Measurements from ENCODE around the gene NOL4. TPM values are rescaled to one million over a fixed set of nuclear protein-coding genes. Genes with fewer than 3 reads are reported as not detected.
"Not testable (repeated sequence)": the region's sequence is repeated elsewhere in the genome, so short reads cannot be mapped to it uniquely, and the experiment has no call there.

The NOL4 gene
- total RNA-seq: not detected

DNA sequence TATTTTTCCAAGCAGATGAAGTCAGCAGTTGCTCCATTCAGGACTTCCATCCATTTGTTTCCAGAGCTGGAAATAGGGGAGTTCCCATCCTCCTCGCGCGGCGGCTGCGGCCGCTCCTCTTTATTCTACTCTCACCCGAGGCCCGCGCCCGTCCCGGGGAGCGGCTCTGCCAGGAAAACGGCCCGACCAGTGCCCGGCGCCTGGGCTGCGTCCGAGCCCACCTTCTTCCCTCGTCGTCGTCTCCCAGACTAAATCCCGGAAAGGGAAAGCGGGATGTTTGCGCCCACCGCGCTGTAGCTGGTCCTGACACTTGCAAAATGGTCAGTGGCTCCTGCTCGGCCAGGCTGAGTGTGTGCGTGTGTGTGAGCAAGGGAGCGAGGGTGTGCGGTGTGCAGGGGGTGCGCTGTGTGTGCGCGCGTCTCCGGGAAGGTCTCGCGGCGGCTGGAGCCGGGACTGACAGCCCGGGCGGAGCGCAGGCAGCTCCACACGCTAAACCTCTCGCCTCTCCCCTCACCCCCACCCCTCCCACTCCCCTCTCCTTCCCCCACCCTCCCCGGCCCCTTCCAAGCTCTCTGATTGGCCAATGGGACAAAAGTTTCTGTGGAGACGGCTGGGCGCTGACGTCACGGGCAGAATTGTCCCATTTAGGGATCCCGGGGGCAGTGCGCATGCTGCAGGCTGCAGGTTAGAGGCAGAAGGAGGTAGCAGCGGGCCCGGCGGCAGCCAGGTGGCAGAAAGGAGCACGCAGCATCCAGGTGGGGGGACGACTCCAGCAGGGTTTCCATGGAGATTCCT is at the start of gene NOL4:
NOL4 (minus strand) TSS at position 491 of the 795 bp plus-strand sequence. CDS start 1,660 bp downstream, outside the sequence.
- Mint-ChIP-seq H3K9me3 (no peaks in the 10 kb centered on the region), H3K36me3 (ENCODE audit: insufficient read depth) (no peaks in the 10 kb centered on the region), H3K4me3 (no peak within 1 kb of the TSS), H3K4me1 (ENCODE audit: low read depth) (no peaks in the 10 kb centered on the region), H3K27me3 (ENCODE audit: low read depth) (peaks cover 34% of the 10 kb centered on the region)
- DNase-seq (no peak), ATAC-seq (no peak)

DNA sequence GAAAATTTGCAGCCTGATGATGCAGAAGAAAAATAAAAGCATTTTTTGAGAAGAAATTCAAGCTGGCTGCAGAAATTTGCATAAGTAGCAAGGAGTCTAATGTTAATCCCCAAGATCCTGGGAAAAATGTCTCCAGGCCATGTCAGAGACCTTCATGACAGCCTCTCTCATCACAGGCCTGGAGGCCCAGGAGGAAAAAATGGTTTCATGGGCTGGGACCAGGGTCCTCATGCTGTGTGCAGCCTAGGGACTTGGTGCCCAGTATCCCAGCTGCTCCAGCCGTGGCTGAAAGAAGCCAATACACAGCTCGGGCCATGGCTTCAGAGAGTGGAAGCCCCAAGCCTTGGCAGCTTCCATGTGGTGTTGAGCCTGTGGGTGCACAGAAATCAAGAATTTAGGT is 41.3 kb upstream of the NOL4 start:
- not testable (repeated sequence) for H3K4me3 Mint-ChIP-seq; H3K27me3 Mint-ChIP-seq (ENCODE audit: low read depth); H3K4me1 Mint-ChIP-seq (ENCODE audit: low read depth); ATAC-seq; DNase-seq; H3K36me3 Mint-ChIP-seq (ENCODE audit: insufficient read depth)
- peaks cover 17% of the 10 kb centered on the region for H3K9me3 Mint-ChIP-seq

- DNase-seq (no peak), ATAC-seq (no peak)
- H3K4me3 Mint-ChIP-seq: no peak overlapping the region
- H3K4me1 Mint-ChIP-seq (ENCODE audit: low read depth): no peaks in the 10 kb centered on the region
- peaks cover 21% of the 10 kb centered on the region for H3K9me3 Mint-ChIP-seq
- no peaks in the 10 kb centered on the region for H3K27me3 Mint-ChIP-seq (ENCODE audit: low read depth)
- no peaks in the 10 kb centered on the region for H3K36me3 Mint-ChIP-seq (ENCODE audit: insufficient read depth)
These were observed 37.4 kb upstream of the NOL4 start for GRCh38 chr18:34261865-34262780.

DNA sequence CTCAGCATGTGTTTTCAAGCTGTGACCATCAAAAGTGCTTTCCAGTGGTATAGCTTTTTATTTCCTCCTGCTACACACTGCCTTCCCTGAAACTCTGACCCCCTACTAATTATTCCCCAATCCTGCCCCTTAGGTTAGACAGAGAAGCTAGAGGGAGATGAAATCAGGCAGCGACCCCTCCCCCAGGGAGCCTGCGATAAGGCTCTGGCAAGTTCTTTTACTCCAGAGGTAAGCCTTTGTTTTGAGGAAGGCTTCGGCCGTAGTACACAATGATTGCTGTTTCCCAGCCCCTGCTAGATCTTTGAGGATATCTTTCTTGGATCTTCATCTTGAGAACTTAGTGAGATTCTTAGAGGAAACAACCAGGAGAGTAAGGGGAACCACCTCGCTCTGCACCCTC is 33.5 kb upstream of the NOL4 start:
- ATAC-seq (no peak), DNase-seq (no peak)
- H3K4me3 Mint-ChIP-seq: no peak overlapping the region
- H3K27me3 Mint-ChIP-seq (ENCODE audit: low read depth): no peaks in the 10 kb centered on the region
- peaks cover 10% of the 10 kb centered on the region for H3K9me3 Mint-ChIP-seq
- H3K4me1 Mint-ChIP-seq (ENCODE audit: low read depth): no peaks in the 10 kb centered on the region
- no peaks in the 10 kb centered on the region for H3K36me3 Mint-ChIP-seq (ENCODE audit: insufficient read depth)

- Mint-ChIP-seq H3K27me3 (ENCODE audit: low read depth) (no peaks in the 10 kb centered on the region), H3K36me3 (ENCODE audit: insufficient read depth) (no peaks in the 10 kb centered on the region), H3K4me1 (ENCODE audit: low read depth) (no peaks in the 10 kb centered on the region)
These were observed 27.2 kb upstream of the NOL4 start for GRCh38 chr18:34251919-34252318.

DNA sequence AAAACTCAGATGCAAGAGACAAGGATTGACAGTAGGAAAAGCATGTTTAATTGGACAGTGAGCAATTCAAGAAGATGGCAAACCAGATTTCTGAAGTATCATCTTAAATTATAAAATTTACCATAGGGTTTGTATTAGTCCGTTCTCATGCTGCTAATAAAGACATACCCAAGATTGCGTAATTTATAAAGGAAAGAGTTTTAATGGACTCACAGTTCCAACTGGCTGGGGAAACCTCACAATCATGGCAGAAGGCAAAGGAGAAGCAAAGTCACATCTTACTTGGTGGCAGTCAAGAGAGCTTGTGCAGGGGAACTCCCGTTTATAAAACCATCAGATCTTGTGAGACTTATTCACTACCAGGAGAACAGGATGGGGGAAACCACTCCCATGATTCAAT is 24.0 kb upstream of the NOL4 start:
- no peak overlapping the region for H3K4me3 Mint-ChIP-seq
- H3K9me3 Mint-ChIP-seq: peaks cover 36% of the 10 kb centered on the region
- H3K36me3 Mint-ChIP-seq (ENCODE audit: insufficient read depth): no peaks in the 10 kb centered on the region
- H3K27me3 Mint-ChIP-seq (ENCODE audit: low read depth): no peaks in the 10 kb centered on the region
- DNase-seq: no peak
- no peaks in the 10 kb centered on the region for H3K4me1 Mint-ChIP-seq (ENCODE audit: low read depth)
- ATAC-seq: no peak

More at GRCh38 chr18:34251919-34252318, 27.2 kb upstream of the NOL4 start:
- DNase-seq: no peak
- H3K9me3 Mint-ChIP-seq: peaks cover 26% of the 10 kb centered on the region
- no peak for ATAC-seq
- no peak overlapping the region for H3K4me3 Mint-ChIP-seq

DNA sequence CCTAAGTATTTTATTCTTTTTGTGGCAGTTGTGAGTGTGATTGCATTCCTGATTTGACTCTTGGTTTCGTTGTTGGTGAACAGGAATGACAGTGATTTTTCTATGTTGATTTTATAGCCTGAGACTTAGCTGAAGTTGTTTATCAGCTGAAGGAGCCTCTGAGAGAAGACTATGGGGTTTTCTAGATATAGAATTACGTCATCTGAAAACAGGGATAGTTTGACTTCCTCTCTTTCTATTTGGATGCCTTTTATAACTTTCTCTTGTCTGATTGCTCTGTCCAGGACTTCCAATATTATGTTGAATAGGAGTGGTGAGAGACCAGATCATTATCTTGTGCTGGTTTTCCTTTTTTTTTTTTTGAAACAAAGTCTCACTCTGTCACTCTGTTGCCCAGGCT is 18.0 kb upstream of the NOL4 start:
- Mint-ChIP-seq H3K36me3 (ENCODE audit: insufficient read depth) (no peaks in the 10 kb centered on the region), H3K4me3 (no peak overlapping the region), H3K9me3 (peaks cover 30% of the 10 kb centered on the region), H3K4me1 (ENCODE audit: low read depth) (no peaks in the 10 kb centered on the region), H3K27me3 (ENCODE audit: low read depth) (no peaks in the 10 kb centered on the region)
- DNase-seq (no peak), ATAC-seq (no peak)

- not testable (repeated sequence) for H3K27me3 Mint-ChIP-seq (ENCODE audit: low read depth); H3K4me1 Mint-ChIP-seq (ENCODE audit: low read depth); H3K36me3 Mint-ChIP-seq (ENCODE audit: insufficient read depth); DNase-seq; H3K4me3 Mint-ChIP-seq; ATAC-seq; H3K9me3 Mint-ChIP-seq
These were observed 9.2 kb upstream of the NOL4 start for GRCh38 chr18:34233781-34234388.

- DNase-seq (no peak), ATAC-seq (no peak)
- no peaks in the 10 kb centered on the region for H3K9me3 Mint-ChIP-seq
- no peak overlapping the region for H3K4me3 Mint-ChIP-seq
- no peaks in the 10 kb centered on the region for H3K36me3 Mint-ChIP-seq (ENCODE audit: insufficient read depth)
- H3K4me1 Mint-ChIP-seq (ENCODE audit: low read depth): no peaks in the 10 kb centered on the region
- H3K27me3 Mint-ChIP-seq (ENCODE audit: low read depth): peaks cover 33% of the 10 kb centered on the region
These were observed 473 bp upstream of the NOL4 start for GRCh38 chr18:34225218-34225553.

DNA sequence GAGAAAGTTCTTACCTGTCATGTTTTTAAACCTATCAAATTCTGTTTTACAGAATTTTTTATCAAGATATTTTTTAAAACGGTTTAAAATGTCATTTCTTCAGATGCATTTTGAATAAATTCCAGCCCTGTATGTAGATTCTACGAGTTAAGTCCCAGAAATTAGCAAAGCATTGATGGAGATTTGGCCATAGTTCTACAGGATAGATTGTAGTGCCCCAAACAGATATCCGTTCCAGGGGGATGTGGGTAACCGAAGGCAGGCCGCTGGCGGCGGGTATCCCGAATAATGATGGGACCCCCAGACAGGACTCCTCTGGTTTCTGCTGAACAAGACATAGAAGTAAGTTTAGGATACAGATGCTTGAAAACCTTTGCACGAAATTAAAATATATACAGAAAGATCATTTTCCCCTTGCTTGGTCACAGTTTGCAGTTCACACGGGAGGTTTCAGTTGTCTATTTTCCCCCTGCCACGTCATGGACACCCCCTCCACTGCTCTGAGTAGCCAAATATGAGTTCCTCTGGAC is 755 bp downstream of the NOL4 start:
- Mint-ChIP-seq H3K4me3 (no peak overlapping the region), H3K36me3 (ENCODE audit: insufficient read depth) (no peaks in the 10 kb centered on the region), H3K27me3 (ENCODE audit: low read depth) (peaks cover 34% of the 10 kb centered on the region), H3K4me1 (ENCODE audit: low read depth) (no peaks in the 10 kb centered on the region), H3K9me3 (no peaks in the 10 kb centered on the region)
- ATAC-seq (no peak), DNase-seq (no peak)

GRCh38 chr18:34223164-34223892 is 1.4 kb downstream of the NOL4 start:
- Mint-ChIP-seq H3K4me3 (no peak overlapping the region), H3K36me3 (ENCODE audit: insufficient read depth) (no peaks in the 10 kb centered on the region), H3K9me3 (no peaks in the 10 kb centered on the region), H3K4me1 (ENCODE audit: low read depth) (no peaks in the 10 kb centered on the region), H3K27me3 (ENCODE audit: low read depth) (peaks cover 34% of the 10 kb centered on the region)
- no peak for ATAC-seq
- no peak for DNase-seq

DNA sequence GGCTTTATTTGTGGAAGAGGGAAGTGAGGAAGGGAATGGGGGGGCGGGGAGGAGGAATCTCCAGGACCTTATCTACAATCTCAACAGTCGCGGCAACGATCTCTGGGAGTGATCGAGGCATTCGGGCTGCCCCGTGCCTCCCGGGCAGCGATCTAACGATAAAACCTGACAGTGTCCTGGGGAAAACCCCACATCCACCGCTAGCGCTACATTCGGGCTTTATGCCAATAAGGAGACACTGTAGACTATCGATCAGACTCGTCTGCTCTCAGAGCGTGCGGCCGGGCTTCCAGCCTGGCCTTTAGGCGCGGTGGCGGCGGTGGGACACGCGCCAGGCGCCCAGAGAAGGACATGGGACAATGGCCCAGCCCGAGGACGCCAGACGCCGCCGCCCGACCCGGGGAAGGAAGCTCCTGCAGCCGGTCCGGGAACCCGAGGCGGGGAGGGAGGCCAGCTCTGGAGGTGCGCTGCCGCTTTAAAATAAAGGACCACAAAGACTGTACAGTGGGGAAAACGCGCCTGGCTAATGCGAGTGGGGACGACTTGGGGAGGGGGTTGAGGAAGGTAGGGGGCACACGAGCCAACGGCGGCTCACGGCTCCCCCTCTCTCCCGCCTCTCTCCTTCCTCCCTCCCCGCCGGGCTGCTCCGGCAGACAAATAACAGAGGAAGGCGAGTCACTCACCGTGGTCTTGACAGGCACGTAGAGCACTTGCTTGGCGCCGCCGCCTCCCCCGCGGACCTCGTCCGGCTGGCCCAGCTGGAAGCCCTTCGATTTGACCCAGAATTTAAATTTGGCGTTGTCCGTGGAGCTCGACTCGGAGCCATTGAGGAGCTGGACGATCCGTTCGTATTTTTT is 2.2 kb downstream of the NOL4 start:
- DNase-seq (no peak), ATAC-seq (peak in 1 of 2 donors; percentile 30)
- H3K4me3 Mint-ChIP-seq: no peak overlapping the region
- H3K36me3 Mint-ChIP-seq (ENCODE audit: insufficient read depth): no peaks in the 10 kb centered on the region
- peaks cover 34% of the 10 kb centered on the region for H3K27me3 Mint-ChIP-seq (ENCODE audit: low read depth)
- H3K4me1 Mint-ChIP-seq (ENCODE audit: low read depth): no peaks in the 10 kb centered on the region
- no peaks in the 10 kb centered on the region for H3K9me3 Mint-ChIP-seq

- DNase-seq (no peak), ATAC-seq (no peak)
- Mint-ChIP-seq H3K9me3 (no peaks in the 10 kb centered on the region), H3K4me1 (ENCODE audit: low read depth) (no peaks in the 10 kb centered on the region), H3K4me3 (no peak overlapping the region), H3K36me3 (ENCODE audit: insufficient read depth) (no peaks in the 10 kb centered on the region), H3K27me3 (ENCODE audit: low read depth) (peaks cover 34% of the 10 kb centered on the region)
These were observed 2.8 kb downstream of the NOL4 start for GRCh38 chr18:34221971-34222306.
